G401.6 (cell line): Measurements from ENCODE around the gene IL13RA2.
A peak's percentile ranks its signal among the peaks of the same experiment; 100 is the strongest.

Experiments
- FAIRE-seq: peaks from 2 replicates; lab custom pipeline; 2012; peaks lifted over from hg19 to GRCh38; lab: Jason Lieb, UNC

Gene IL13RA2

GRCh38 chrX:114985967-114986592 lies 31.3 kb downstream of the IL13RA2 start:
- FAIRE-seq: no peak

- no peak for FAIRE-seq
Measured at GRCh38 chrX:114976292-114976691, 41.1 kb downstream of the IL13RA2 start.

GRCh38 chrX:114973013-114973412 lies 44.4 kb downstream of the IL13RA2 start:
- FAIRE-seq: no peak

GRCh38 chrX:114970806-114971205 lies 46.6 kb downstream of the IL13RA2 start:
- FAIRE-seq: no peak

- FAIRE-seq: no peak
Measured at GRCh38 chrX:114964374-114964773, 53.0 kb downstream of the IL13RA2 start.

GRCh38 chrX:114962209-114962608 lies 55.2 kb downstream of the IL13RA2 start:
- FAIRE-seq: no peak

- FAIRE-seq: peak; percentile 80
Measured at GRCh38 chrX:114959729-114960128, 57.7 kb downstream of the IL13RA2 start.
